SK-N-MC (cell line): ENCODE data around the gene IFI16.

ENCODE experiments used
- EZH2 ChIP-seq: fragments of 200-600 bp; sonication (generic); IDR thresholded peaks from one replicate; pipeline ENCODE4 v1.6.1; 2017; ENCODE audit warnings: antibody characterized with exemption
- FOXP2 ChIP-seq: optimal IDR thresholded peaks from 2 replicates; pipeline ENCODE3; 2011; ENCODE audit warnings: mild to moderate bottlenecking, moderate library complexity; ENCODE audit not compliant: insufficient read depth; ENCODE audit errors: extremely low read length, control extremely low read depth
- POLR2AphosphoS5 ChIP-seq: IDR thresholded peaks from 2 replicates; pipeline ENCODE4 v1.6.1; 2012; ENCODE audit warnings: mild to moderate bottlenecking, low read depth, low read length, borderline replicate concordance

DNA sequence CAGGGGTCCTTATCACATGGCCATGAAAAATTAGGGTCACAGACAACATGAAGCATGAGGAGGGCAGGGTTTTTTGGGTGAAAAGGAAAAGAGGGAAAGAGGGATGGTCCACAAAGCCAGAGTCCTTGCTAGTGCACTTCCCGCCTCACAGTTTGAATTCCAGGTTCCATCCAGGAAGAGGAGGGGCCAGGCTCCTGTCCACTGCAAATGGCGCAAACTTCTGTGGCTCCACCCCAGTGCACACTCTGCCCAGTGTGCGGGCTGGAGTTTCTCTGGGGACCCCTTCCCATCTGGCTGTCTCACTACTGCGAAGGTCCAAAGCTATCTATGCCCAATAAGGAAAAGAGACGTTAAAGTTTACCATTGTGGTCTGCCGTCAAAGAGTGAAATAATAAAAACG, 49.0 kb downstream of the IFI16 start:
- TF ChIP-seq EZH2 = no peak
- no peak for TF ChIP-seq POLR2AphosphoS5
- TF ChIP-seq FOXP2 = no peak
